H9 (cell line): ENCODE results near the gene NEMP1. TPM values are rescaled to one million over a fixed set of nuclear protein-coding genes. Genes with fewer than 3 reads are reported as not detected.

Experiments
- DNase-seq: peaks from one replicate; pipeline ENCODE4 v3.0.0-alpha.2; 2017
- H2AFZ ChIP-seq: one replicate; pipeline ENCODE4 v1.6.1; 2013; ENCODE audit warnings: mild to moderate bottlenecking, low read length, control low read depth, moderate library complexity
- H2AK5ac ChIP-seq: 2 replicates; pipeline ENCODE4 v1.6.1; 2013; ENCODE audit warnings: low read length, control low read depth, mixed read lengths; ENCODE audit not compliant: insufficient read length
- H2BK120ac ChIP-seq: one replicate; pipeline ENCODE4 v1.6.1; 2013; ENCODE audit warnings: low read depth, mild to moderate bottlenecking, low read length, control low read depth, inconsistent platforms; ENCODE audit not compliant: poor library complexity, severe bottlenecking
- H2BK12ac ChIP-seq: 2 replicates; pipeline ENCODE4 v1.6.1; 2013; ENCODE audit warnings: low read length, control low read depth, mixed read lengths, low read depth; ENCODE audit not compliant: insufficient read length
- H2BK15ac ChIP-seq: 2 replicates; pipeline ENCODE4 v1.6.1; 2013; ENCODE audit warnings: low read depth, low read length, control low read depth
- H2BK20ac ChIP-seq: one replicate; pipeline ENCODE4 v1.6.1; 2013; ENCODE audit warnings: low read depth, mild to moderate bottlenecking, low read length, control low read depth, inconsistent platforms; ENCODE audit not compliant: poor library complexity, severe bottlenecking
- H2BK5ac ChIP-seq: 2 replicates; pipeline ENCODE4 v1.6.1; 2013; ENCODE audit warnings: low read length, control low read depth, mixed read lengths; ENCODE audit not compliant: insufficient read length
- H3K14ac ChIP-seq: 2 replicates; pipeline ENCODE4 v1.6.1; 2013; ENCODE audit warnings: low read length, control low read depth; ENCODE audit not compliant: insufficient read depth
- H3K18ac ChIP-seq: 2 replicates; pipeline ENCODE4 v1.6.1; 2013; ENCODE audit warnings: low read depth, mild to moderate bottlenecking, mixed read lengths, low read length, control low read depth; ENCODE audit not compliant: insufficient read length
- H3K23ac ChIP-seq: 2 replicates; pipeline ENCODE4 v1.6.1; 2013; ENCODE audit warnings: low read length, control low read depth, mixed read lengths, low read depth; ENCODE audit not compliant: insufficient read length
- H3K23me2 ChIP-seq: 2 replicates; pipeline ENCODE4 v1.6.1; 2013; ENCODE audit warnings: low read depth, mild to moderate bottlenecking, mixed read lengths, low read length, control low read depth; ENCODE audit not compliant: insufficient read length, poor library complexity, severe bottlenecking
- H3K27ac ChIP-seq: 2 replicates; pipeline ENCODE4 v1.5.1; 2013; ENCODE audit warnings: low read length, control low read depth, mixed read lengths, low read depth; ENCODE audit not compliant: insufficient read length
- H3K27me3 ChIP-seq: 2 replicates; pipeline ENCODE4 v1.6.1; 2013; ENCODE audit warnings: low read length, control low read depth, inconsistent platforms; ENCODE audit not compliant: insufficient read depth
- H3K4ac ChIP-seq: 2 replicates; pipeline ENCODE4 v1.6.1; 2013; ENCODE audit warnings: low read depth, mild to moderate bottlenecking, control low read depth, inconsistent platforms, low read length, moderate library complexity
- H3K4me1 ChIP-seq: 2 replicates; pipeline ENCODE4 v1.6.1; 2013; ENCODE audit warnings: low read length, control low read depth, inconsistent platforms; ENCODE audit not compliant: insufficient read depth
- H3K4me2 ChIP-seq: 2 replicates; pipeline ENCODE4 v1.6.1; 2013; ENCODE audit warnings: low read length, control low read depth, mixed read lengths; ENCODE audit not compliant: insufficient read length, insufficient read depth
- H3K56ac ChIP-seq: 2 replicates; pipeline ENCODE4 v1.6.1; 2013; ENCODE audit warnings: low read depth, mild to moderate bottlenecking, mixed read lengths, low read length, control low read depth; ENCODE audit not compliant: insufficient read length
- H3K79me1 ChIP-seq: 2 replicates; pipeline ENCODE4 v1.6.1; 2013; ENCODE audit warnings: low read depth, mild to moderate bottlenecking, moderate library complexity, low read length, control low read depth, inconsistent platforms; ENCODE audit not compliant: insufficient read depth, poor library complexity, severe bottlenecking
- H3K79me2 ChIP-seq: 2 replicates; pipeline ENCODE4 v1.6.1; 2013; ENCODE audit warnings: low read length, control low read depth, inconsistent platforms; ENCODE audit not compliant: insufficient read depth
- H3K9ac ChIP-seq: 2 replicates; pipeline ENCODE4 v1.6.1; 2013; ENCODE audit warnings: low read length, control low read depth, mixed read lengths; ENCODE audit not compliant: insufficient read length; ENCODE audit errors: extremely low read depth
- H3K9me3 ChIP-seq: one replicate; pipeline ENCODE4 v1.6.1; 2013; ENCODE audit warnings: low read depth, low read length, inconsistent platforms; ENCODE audit not compliant: control insufficient read depth
- H3T11ph ChIP-seq: one replicate; pipeline ENCODE4 v1.6.1; 2013; ENCODE audit warnings: mild to moderate bottlenecking, low read length, control low read depth, inconsistent platforms
- H4K20me1 ChIP-seq: one replicate; pipeline ENCODE4 v1.6.1; 2013; ENCODE audit not compliant: control insufficient read depth, insufficient read length, insufficient read depth
- H4K5ac ChIP-seq: 2 replicates; pipeline ENCODE4 v1.6.1; 2013; ENCODE audit warnings: low read depth, mild to moderate bottlenecking, mixed read lengths, low read length, control low read depth; ENCODE audit not compliant: insufficient read length
- H4K8ac ChIP-seq: replicated peaks from 2 replicates; pipeline ENCODE4 v1.6.1; 2013; ENCODE audit warnings: low read length, control low read depth, mixed read lengths, low read depth; ENCODE audit not compliant: insufficient read length
- H4K91ac ChIP-seq: 2 replicates; pipeline ENCODE4 v1.6.1; 2013; ENCODE audit warnings: low read depth, mild to moderate bottlenecking, moderate library complexity, mixed read lengths, low read length, control low read depth; ENCODE audit not compliant: insufficient read length
- H3K27ac Mint-ChIP-seq, 3 experiments: 2 replicates in 2 of 3; 3 replicates in 1 of 3; pipeline ENCODE4 v1.8.0; 2020 to 2021; ENCODE audit warnings: mixed read lengths in 3 of 3, mild to moderate bottlenecking in 1 of 3, moderate library complexity in 1 of 3
- H3K27me3 Mint-ChIP-seq: 2 replicates; pipeline ENCODE4 v1.8.0; 2021; ENCODE audit warnings: low read depth, mild to moderate bottlenecking, moderate library complexity, mixed read lengths
- H3K36me3 Mint-ChIP-seq, 3 experiments: 2 replicates in 2 of 3; 3 replicates in 1 of 3; pipeline ENCODE4 v1.8.0; 2020 to 2021; ENCODE audit warnings: low read depth in 3 of 3, mixed read lengths in 3 of 3; ENCODE audit not compliant: insufficient read depth in 1 of 3
- H3K4me1 Mint-ChIP-seq, 2 experiments: 2 replicates each; pipeline ENCODE4 v1.8.0; 2020; ENCODE audit warnings: mixed read lengths in 2 of 2
- H3K4me3 Mint-ChIP-seq, 2 experiments: 2 replicates in 1 of 2; 3 replicates in 1 of 2; pipeline ENCODE4 v1.8.0; 2020 to 2021; ENCODE audit warnings: mild to moderate bottlenecking in 2 of 2, mixed read lengths in 2 of 2, moderate library complexity in 1 of 2
- H3K9me3 Mint-ChIP-seq, 2 experiments: 2 replicates in 1 of 2; 3 replicates in 1 of 2; pipeline ENCODE4 v1.8.0; 2020; ENCODE audit warnings: mild to moderate bottlenecking in 2 of 2, mixed read lengths in 2 of 2, moderate library complexity in 1 of 2
- CTCF ChIP-seq: fragments of 200-600 bp; sonication (generic); conservative IDR thresholded peaks from 3 replicates; pipeline ENCODE4 v1.8.0; 2021; ENCODE audit warnings: antibody characterized with exemption, mild to moderate bottlenecking
- WGBS: extraction: QIAGEN DNeasy Blood & Tissue Kit; methylation state at CpG from one replicate; pipeline ENCODE4 v1.1.7; 2013; ENCODE audit warnings: missing lambda C conversion rate, low lambda C conversion rate, mixed read lengths; ENCODE audit not compliant: insufficient read length; ENCODE audit errors: extremely low coverage; 5-methylcytosine and 5-hydroxymethylcytosine counted together
- total RNA-seq: library from RNA; stranded (reverse); gene quantifications from 2 replicates; pipeline ENCODE4 v1.2.1, GENCODE V29; 2021

Gene NEMP1
- total RNA-seq, 1 experiment from 2014 or later: 50.1 TPM

GRCh38 chr12:57006809-57007475 lies 71.6 kb downstream of the NEMP1 start:
- Mint-ChIP-seq H3K9me3 (no peaks in the 10 kb centered on the region), H3K27ac (peak overlapping the region in 1 of 3 experiments; percentile 3; a peak in 1 of 7 replicates), H3K4me1 (peaks cover 48 to 54% of the 10 kb centered on the region in 2 experiments), H3K27me3 (no peaks in the 10 kb centered on the region; the same call in 1 of the 2 replicates), H3K36me3 (peaks cover 19 to 32% (median 26%) of the 10 kb centered on the region in 3 experiments; a peak in 6 of 7 replicates), H3K4me3 (peak overlapping the region; percentile 53 to 86)
- Histone ChIP-seq H3K27ac (no peak overlapping the region), H3K56ac (no peak overlapping the region), H3K9me3 (no peaks in the 10 kb centered on the region), H2BK120ac (no peak overlapping the region), H3K4me2 (no peak overlapping the region), H3K27me3 (no peaks in the 10 kb centered on the region; the same call in 1 of the 2 replicates), H3K23ac (no peak overlapping the region), H2BK5ac (no peak overlapping the region), H2BK20ac (no peak overlapping the region), H3K23me2 (no peaks in the 10 kb centered on the region), H2BK15ac (no peak overlapping the region), H4K20me1 (no peaks in the 10 kb centered on the region), H3K4ac (no peak overlapping the region), H3K14ac (no peak overlapping the region), H2AK5ac (no peak overlapping the region), H2BK12ac (no peak overlapping the region), H3K18ac (no peak overlapping the region), H3T11ph (no peak overlapping the region), H4K5ac (no peak overlapping the region), H2AFZ (no peak overlapping the region), H3K79me2 (no peaks in the 10 kb centered on the region; the same call in 1 of the 2 replicates), H4K91ac (no peak overlapping the region), H3K9ac (no peak overlapping the region), H3K79me1 (peaks cover 5% of the 10 kb centered on the region), H4K8ac (no peak overlapping the region), H3K4me1 (peaks cover 13% of the 10 kb centered on the region; the same call in 1 of the 2 replicates)
- no CpG with 5 or more reads among the region's 10 CpGs for WGBS
- no peak for DNase-seq
- TF ChIP-seq CTCF: 0 out of 3 replicates have a peak, but pooled peaks have one; percentile 3
